GM13976 (cell line): ENCODE data around the gene ADK.

Source experiments
- DNase-seq: peaks from one replicate; pipeline ENCODE4 v3.0.0; 2012; ENCODE audit warnings: low spot score
- CTCF ChIP-seq: IDR thresholded peaks from 2 replicates; pipeline ENCODE4 v1.5.1; 2012; ENCODE audit warnings: borderline replicate concordance, mild to moderate bottlenecking; ENCODE audit not compliant: insufficient read depth; ENCODE audit errors: extremely low read depth, missing control alignments, control extremely low read depth
- in situ Hi-C: fragments of 300-500 bp; cut with MboI; formaldehyde crosslinking; loops from one replicate; pipeline ENCODE4 v1.12.0; 2022; ENCODE audit warnings: low sequenced_read_pairs, mixed read lengths, inconsistent platforms; ENCODE audit not compliant: unreplicated experiment

The ADK gene

DNA sequence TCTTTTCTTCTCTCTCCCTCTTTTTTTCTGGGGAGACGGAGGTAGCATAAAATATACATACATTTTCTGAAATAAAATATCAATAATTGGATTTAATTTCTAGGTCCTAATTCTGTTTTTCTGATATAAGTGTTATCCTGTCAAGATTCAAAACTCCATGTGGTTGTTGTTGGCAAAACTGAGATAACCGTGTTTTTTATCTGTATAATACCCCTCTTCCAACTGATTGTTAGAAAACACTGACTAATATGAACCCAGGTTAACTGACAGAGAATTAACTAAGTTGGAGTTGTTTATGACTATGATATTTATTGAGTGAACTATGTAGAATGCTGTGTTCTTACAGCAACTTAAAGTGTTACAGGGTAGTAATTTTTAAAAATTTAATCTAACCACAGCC lies 438.8 kb downstream of the ADK start:
- no peak for TF ChIP-seq CTCF
- DNase-seq = no peak
- in situ Hi-C loops = no loop called here

DNA sequence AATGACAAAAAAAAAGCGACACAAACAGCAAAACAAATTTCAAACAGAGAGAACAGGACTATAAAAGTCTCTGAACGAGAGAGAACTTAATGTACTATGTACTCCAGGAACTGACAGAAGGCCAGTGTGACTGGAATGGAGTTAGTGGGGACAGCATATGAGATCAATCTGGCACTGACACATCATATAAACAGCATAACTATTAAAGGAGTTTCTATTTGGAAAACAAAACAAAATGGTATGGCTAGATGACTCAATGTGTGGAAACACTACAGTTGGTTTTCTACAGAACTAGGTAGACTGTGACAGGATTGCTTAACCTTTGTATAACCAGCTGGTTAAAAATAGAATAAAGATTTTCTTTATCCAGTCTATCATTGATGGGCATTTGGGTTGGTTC lies 442.4 kb downstream of the ADK start:
- no peak for TF ChIP-seq CTCF
- in situ Hi-C loops = no loop called here
- DNase-seq = no peak

GRCh38 chr10:74596713-74597112 lies 445.7 kb downstream of the ADK start:
- in situ Hi-C loops = no loop called here
- TF ChIP-seq CTCF = no peak

DNA sequence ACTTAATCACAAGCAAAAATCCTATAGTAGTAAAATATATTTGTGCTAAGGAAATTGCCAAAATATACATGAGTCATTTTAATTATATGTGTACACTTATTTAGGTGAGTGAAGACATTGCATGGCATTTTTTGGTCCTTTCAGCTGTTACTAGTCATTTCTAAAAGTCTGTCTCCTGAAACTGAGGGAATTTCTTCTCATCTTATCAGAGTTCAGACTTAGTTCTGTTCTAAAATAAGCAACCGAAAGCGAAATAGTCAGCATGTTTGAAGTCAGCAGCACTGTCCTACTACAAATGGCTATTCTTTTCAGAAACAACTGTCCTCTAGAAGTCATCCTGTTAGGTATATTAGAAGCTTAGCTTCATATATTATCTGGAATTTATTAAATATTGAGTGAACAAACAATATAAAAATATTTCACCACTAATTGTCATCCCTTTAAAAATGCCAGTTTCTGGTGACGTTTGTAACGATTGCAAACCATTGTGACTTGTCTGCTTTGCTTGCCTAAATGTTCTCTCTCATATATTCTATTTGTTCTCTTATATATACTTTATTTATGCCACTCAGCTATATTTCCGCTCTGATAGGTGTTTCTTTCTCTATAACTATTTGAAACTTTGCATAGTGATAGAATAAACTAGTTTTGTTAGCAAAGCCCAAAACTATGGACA lies 448.0 kb downstream of the ADK start:
- in situ Hi-C loops = no loop called here
- no peak for TF ChIP-seq CTCF
- peak; percentile 22 for DNase-seq

More at GRCh38 chr10:74596713-74597112, 445.7 kb downstream of the ADK start:
- DNase-seq = no peak

- in situ Hi-C loops = no loop called here
- no peak for TF ChIP-seq CTCF
- DNase-seq = no peak
These were observed 448.7 kb downstream of the ADK start for GRCh38 chr10:74599672-74600071.

DNA sequence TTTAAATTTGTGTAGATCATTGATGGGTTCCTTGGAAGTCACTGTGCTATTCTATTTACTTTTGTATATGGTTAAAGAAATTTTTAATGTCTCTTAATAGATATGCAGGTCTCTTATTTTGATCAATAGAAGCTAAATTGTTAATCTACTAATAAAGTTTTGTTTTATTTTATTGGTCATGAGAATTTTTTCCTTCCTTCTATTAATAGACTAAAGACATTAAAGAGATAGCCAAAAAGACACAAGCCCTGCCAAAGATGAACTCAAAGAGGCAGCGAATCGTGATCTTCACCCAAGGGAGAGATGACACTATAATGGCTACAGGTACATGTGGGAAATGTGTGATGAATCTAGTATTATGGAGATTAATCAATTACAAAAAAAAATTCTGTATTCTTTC lies 449.1 kb downstream of the ADK start:
- in situ Hi-C loops = no loop called here
- DNase-seq = no peak
- no peak for TF ChIP-seq CTCF
